SKM-1 (cell line): ENCODE measurements around the gene P4HA2.

Experiments
- DNase-seq: peaks from one replicate; lab custom pipeline; 2025; ENCODE audit not compliant: unreplicated experiment; lab: John Stamatoyannopoulos, UW

Gene P4HA2

GRCh38 chr5:132264546-132265335, 37.1 kb upstream of the P4HA2 start:
- no peak for DNase-seq

- DNase-seq = no peak
These were observed 36.1 kb upstream of the P4HA2 start for GRCh38 chr5:132263548-132264261.

DNA sequence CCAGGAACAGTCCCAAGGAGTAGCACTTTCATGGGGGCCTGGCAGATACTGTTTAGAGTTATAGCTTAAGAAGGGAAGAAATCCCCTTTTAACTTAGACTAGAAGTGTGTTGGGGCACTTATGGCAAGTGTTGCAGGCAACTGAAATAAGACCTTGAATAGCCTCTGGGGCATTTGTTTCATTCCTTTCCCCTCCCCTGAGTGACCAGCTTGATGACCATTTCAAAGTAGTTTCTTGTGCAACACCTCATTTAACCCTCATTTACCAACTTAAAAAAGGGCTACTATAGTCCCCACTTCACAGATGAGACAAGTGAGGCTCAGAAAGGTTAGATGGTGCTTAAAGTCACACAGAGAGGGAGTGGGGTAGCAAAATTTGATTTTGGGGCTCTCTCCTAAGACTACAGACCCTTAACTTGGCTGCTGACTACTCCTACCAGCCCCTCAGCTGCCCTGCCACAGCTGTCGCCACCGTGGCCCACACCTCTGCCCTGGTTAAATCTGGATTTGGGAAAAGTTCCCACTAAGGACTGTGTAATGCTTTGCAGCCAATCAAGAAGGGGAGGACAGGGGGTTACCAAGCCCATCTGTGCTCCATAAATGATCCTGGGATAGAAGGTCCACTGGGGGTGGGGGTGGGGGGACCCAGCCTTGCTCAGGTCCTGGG, 35.4 kb upstream of the P4HA2 start:
- DNase-seq = no peak

DNA sequence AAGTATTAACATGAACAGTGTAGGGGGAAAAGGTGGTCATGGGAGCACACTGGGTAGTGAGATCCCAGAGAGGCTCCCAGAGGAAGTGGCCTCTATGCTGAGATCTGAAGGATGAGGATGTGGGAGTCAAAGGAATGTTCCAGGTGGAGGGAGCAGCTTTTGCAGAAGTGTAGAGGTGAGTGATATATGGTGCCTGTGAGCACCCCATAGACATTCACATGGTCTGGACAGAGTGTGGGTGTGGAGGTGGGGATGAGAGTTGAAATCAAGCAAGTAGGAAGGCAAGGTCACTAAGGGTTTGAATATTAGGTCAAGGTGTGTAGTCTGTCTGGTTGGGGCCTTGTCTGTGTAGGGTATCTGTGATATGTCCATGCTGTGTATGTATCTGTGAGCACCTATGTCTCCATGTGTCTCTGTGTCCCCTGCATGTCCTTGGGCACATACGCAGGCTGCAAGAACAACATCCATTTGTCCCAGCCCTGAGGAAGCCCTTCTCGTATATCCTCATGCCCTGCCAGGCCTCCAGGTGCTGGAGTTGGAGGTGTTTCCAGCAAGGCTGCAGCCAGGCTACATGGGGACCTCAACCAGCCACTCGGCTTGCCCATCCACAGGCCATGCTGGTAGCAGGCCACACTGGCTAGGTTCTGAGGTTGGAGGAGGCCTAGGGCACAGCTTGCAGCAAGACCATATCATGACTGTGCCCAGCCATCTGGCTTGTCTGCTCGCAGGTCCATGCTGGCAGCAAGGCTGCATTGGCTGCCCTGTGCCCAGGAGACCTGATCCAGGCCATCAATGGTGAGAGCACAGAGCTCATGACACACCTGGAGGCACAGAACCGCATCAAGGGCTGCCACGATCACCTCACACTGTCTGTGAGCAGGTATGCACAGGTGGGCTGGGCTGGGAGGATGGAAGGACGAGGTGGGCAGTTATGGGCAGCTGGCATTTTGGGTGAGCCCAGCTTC, 34.5 kb upstream of the P4HA2 start:
- no peak for DNase-seq

DNA sequence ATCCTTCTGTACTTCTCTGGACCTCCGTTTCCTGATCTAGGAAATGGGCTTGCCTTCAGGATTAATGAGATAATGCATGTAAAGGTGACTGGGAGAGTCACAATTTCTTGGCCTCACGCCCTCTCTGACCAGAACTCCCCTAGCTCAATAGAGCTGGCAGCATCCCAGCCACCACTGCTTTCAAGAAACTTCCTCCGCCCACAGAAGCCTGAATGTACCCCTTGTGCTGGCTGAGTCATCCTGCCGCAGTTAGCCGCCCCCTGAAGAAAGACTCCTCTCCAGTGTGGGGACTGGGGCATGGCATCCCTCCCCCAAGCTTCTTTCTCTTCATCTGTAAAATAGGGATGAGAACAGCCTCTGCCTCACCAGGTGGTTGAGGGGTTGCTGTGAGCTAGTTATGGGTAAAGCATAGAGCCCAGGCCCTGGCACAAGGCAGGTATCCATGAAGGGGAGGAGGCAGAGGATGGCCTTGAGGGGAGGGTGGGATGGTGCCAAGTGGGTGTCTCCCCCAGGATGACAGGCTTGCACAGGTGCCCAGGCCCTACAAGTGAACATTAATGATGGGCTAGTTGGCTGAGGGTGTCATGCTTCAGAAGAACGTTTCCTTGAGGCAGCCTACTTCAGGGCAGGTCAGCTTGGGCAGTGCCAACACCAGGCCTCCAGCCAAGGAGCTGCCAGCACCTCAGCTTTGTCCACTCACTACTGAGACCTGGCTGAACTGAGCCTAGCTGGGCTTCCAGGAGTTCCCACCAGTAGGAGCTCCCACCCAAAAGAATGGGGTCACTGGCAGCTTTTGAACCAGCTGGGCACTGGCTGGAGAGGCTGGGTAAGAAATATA, 33.3 kb upstream of the P4HA2 start:
- DNase-seq = no peak

DNA sequence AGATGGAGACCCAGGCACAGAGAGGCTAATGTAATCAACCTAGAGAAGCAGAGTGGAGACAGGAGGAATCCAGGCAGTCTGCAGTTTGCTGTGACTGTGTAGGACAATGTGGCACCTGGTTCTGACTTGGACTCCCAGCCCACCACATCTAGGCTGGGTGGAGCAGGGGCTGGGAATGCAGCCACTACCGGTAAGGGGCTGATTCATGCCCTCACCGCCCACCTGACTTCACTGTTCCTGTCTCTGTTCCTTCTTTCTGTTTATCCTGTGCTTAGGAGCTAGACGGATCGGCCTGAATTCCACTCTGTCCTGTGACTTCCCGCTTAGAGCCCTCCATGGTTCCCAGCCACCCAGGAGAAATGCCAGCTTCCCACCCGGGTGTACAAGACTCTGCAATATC, 32.4 kb upstream of the P4HA2 start:
- DNase-seq = no peak

GRCh38 chr5:132259069-132259851, 31.6 kb upstream of the P4HA2 start:
- DNase-seq = no peak

GRCh38 chr5:132258102-132259068, 30.7 kb upstream of the P4HA2 start:
- no peak for DNase-seq

DNA sequence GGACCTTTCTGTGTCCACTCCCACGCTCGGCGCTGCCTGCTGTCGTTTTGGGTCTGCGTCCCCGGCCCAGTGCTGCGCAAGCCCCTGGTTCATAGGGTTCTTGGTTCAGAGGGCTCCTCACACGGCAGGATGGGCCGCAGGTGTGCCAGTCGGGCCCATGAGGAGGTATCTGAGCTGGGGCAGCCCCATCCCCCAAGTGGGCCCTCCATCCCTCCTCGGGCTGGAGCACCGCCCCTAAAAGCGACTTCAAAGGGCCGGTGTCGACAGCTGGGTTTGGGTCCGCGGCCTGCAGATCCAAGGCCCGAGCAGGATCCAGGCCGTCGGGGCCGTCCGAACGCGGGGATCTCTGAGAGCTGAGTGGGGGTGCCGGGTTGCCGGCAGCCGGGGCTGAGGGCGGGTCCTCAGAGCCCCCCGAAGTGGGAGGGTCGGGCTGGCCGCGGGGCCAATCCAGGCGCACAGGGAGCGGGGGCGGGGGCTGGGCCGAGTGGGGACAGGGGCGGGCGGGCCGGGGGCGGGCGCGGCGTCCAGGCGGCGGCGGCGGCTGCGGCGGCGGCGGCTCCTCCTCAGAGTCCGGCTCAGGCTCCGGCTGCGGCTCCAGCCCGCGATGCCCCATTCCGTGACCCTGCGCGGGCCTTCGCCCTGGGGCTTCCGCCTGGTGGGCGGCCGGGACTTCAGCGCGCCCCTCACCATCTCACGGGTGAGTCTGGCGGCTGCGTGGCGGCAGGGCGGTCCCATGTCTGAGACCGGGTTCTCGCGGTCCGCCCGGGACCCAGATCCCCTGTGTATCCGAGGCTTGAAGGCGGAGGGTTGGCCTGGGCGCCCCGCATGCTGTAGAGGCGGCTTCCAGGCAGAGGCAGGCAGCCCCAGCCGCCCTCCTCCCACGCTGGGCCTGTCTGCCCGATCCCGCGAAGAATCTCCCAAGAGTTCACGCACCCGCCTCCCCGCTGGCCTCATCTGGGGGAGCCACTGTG, 29.8 kb upstream of the P4HA2 start, which contains the start of gene PDLIM4:
Gene PDLIM4 (plus strand): TSS at position 566 of the 971 bp plus-strand sequence. CDS start 39 bp downstream, at position 605.
- no peak for DNase-seq

DNA sequence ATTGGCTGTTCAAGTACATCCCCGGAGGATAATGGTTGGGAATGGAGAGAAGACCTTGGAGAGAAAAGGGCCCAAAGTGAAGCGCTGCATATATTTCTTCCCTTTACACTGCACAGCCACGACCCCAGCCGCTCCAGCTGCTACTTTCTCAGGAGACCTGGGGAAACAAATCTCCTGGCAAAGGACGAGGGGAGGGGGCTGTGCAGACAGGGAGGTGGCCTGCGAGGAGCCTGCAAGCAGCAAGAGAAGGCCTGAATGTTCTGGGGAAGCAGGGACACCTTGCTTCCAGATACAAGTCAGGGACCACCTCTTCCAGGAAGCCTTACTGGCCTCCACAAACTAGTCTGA, 29.1 kb upstream of the P4HA2 start:
- no peak for DNase-seq

- DNase-seq = no peak
These were observed 28.6 kb upstream of the P4HA2 start for GRCh38 chr5:132256086-132256782.

GRCh38 chr5:132254321-132254977, 26.8 kb upstream of the P4HA2 start:
- no peak for DNase-seq

GRCh38 chr5:132253452-132254320, 26.0 kb upstream of the P4HA2 start:
- no peak for DNase-seq

DNA sequence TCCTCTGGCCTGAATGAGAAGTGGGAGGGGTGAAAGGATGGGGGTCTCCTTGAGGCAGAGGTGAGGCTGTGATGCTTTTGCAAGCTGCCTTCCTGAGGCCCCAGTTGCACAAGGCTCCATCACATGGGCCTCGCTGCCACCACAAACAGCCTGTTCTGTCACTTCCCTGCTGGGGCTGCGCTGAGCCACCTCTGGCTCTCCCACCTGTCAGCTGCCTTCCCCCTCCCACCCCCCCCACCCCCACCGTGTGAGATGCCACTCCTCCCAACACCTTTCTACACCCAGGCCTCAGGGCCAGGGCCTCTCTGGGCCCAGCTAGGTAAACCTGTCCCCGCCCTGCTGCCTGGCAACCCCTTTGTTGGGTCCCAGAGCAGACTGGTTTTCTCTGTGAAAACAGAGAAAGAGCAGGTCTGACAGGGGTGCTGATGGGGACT, 25.4 kb upstream of the P4HA2 start:
- DNase-seq = no peak
